Cerebellar nuclear complex (tissue), 1 donor: Measurements from ENCODE around the gene LRRC34.

Source experiments
- DNase-seq, 2 experiments: peaks; one replicate each; lab custom pipeline; 2025; lab: John Stamatoyannopoulos, UW

LRRC34 gene

DNA sequence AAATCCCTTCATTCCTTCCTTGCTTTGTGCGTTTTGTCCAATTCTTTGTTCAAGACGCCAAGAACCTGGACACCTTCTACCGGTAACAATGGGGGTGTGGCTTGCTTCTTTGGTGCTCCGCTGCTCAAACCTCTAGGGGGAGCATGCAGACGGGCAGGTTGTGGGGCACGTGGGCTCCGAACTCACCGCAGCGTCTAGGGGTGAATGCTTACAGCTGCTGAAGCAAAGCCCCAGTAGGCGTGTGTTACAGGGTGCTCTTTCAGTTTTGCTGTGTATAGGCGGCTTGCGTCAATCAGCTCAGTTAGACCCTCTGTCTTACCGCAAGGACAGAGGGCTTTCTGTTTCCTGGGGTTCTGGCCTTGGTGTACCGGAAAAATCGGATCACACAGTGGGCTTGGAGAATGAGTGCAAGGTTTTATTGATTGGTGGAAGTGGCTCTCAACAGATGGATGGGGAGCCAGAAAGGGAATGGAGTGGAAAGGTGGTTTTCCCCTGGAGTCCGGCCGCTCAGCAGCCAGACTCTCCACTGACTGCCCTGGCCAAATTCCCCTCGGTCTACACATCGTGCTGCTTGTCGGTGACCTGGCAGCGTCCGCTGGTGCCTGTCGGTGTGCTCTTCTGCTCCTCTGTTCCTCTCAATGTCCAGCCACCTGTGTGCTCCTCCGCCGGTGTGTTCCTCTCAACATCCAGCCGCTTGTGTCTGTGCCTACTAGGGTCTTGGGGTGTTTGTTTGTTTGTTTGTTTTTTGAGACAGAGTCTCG, 1.2 kb upstream of the LRRC34 start:
- no peak for DNase-seq

DNA sequence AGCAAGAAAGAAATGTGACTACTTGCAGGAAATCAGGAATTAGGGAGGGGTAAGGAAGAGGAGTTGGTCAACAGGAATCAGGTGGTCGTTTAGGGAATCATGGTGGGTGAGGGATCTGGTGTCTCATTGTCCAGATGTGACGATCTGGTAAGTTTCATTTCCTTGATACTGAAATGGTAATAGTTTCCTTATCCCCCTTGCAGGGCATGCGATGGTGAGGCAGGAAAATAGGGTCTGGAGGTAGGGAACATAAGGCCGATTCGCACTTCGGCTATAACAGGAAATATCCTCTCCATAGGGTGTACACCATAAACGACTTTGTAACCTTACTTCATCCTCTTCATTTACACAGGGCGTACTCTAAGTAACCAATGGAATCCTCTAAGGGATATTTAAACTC, 574 bp upstream of the LRRC34 start:
- DNase-seq, result no peak

DNA sequence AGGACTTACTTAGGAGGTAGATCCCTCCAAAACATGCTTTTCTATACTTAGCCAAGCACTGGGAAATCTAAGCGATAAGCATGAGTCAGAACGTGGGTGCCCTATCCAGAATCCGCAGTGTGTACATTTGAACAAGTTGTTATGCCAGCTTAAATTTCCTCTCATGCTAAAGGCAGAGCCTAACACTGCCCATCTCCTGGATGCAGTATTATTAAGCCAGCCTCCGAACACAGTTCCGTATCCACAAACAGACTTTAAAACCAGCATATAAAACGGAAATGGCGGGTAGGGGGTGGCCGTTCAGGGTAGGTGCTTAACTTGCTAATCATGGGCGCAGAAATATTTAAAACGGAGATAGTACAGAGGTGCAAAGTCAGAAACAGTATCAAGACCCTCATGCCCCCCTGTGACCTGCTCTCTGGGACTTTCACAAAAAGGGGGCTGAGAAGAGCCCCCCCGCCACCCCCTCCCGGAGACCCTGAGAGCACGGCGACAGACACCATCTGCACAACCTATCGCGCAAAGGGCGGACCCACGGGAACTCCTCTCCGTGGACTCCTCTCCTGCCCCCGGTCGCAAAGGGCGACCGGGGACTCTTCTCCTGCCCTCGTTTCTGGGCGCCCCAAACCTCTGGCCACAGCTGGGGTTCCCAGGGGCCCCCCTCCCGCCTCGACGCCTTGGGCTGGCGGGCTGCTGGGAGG, 923 bp downstream of the LRRC34 start:
- no peak for DNase-seq

DNA sequence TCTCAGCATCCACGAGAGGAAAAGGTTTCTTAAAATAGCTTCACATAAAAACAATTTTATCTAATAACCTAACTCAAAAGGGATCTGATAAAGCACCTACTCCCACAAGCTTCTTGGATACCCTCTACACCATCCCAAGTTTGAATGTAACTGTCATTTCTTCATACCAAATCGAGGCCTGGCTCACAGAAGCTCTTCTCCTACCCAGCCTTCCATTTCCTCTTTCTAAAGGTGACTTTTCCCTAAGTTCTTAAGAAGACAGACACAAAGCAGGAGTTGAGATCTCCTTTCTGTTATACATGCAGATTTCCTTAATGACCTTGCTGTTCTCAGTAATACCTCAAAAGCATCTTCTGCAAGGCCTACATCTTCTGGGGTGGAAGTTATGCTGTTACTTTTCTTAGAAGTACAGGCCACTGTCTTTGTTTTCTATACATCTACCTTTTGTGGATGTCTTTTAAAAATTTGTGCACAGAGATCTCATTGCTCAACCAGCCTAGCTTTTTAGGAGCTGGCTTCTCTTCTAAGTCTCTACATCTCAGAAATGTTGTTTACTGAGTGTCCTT, 3.4 kb downstream of the LRRC34 start:
- DNase-seq, result no peak

DNA sequence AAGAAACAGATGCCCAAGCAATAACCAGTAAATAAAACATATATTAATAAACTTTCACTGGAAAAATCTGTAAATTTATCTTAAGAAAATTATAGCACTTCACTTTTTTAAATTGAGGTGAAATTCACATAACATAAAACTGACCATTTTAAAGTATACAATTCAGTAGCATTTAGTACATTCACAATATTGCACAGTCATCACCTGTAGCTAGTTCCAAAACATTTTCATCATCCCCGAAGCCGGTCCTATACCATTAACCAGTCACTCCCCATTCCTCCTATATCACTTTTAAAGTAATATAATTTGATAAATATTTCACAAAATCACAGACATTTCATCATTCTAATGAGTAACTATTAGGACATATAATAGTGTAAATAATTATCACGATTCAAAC, 8.0 kb downstream of the LRRC34 start:
- no peak for DNase-seq

DNA sequence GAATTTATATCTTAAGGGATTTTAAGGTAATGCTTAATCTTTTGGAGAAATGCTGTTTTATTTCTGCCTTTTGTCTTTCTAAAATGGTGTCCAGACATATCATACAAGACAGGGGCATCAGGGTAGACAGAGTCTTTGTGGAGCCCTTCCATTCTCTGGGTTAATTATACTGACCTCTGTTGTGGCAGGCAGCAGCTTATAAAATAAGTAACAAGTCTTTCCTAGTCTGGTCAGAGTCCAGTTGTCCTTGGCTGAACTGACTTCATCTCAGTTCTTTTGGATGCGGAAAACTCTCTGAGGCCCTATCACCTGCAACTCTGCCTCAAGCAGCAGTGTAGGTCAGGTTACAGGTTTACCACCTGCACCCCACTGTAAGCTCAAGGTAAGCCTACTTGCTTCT, 20.3 kb downstream of the LRRC34 start:
- no peak for DNase-seq

DNA sequence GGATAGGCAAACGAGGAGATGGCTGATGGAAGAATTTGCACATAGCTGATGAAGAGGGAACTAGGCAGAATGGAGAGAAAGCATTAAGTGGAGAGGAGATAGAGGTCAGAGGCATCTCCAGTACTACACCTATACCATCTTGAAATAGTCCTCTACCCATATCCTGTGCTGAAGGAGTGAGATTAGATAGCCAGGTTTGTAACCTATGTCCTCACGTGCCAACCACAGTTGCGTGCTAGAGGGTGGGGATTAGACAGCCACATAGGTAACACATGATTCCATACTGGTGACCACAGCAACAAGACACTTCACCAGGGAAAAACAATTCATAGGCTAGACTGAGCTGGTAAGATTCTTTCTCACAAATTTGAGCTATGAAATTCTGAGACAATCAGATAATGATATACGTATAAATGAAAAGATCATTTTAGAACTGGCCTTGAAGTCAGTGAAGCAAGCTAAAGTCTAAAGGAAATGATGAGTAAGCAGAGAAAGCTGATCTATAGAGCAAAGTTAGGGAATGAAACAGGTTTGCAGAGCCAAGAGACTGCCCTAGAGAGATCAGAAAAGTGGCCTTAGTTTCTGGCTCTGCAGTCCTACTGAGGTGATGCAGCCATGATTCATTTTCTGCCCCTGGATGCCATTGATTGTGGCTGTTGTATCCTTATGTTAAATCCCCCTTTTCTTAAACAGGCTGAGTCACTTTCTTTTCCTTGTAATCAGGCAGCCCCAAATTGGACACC, 21.8 kb downstream of the LRRC34 start:
- no peak for DNase-seq

DNA sequence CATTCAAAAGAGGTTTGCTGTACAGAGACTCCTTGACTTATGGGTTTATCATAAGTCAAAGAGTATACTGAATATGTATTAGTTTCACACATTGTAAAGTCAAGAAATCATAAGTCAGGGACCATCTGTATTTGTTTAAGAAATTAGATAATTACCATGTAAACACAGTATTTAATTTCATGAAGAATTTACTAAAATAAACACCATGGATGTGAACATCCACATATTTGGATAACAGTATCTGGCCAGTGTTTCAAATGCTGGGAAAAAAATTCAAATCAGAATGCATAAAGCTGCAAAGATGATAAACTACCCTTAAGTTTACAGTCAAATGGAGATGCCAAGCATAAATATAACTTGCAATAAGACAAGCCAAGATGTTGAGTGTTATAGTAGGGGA, 22.5 kb downstream of the LRRC34 start:
- no peak for DNase-seq

DNA sequence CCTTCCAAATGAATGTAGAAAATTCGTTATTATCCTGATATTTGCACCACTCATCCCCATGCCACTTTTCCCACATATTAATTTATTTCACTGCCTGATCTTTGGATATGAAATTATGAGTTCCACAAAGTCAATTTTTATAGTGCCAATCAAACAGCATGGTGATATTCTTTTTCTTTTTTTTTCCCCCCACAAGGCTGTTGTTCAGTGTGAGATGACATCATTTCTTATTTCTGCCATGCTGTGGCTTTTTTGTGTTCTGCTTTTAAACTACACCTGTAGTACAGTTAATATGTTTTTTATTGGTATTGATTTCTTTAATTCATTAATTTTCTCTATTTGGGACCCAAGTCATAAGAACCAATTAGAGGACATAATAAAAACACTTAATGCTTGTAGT, 24.9 kb downstream of the LRRC34 start:
- no peak for DNase-seq

DNA sequence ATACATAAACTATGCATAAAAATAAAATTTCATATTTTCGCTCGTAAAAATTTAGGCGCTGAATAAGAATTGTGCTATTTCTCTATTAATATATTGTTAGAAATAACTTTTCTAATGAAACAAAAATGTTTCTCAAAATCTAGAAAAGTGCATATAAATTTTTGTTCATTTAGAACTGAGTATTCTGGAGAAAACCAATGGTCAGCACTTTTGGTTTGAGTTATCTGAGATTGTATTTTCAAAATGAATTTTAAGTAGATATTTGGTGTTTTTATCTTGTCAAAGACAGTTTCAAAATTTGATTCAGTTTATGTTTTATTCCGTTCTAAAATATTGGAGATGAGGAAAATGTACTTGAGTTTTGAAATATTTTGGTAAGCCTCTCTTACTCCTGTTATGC, 25.6 kb downstream of the LRRC34 start:
- DNase-seq, result no peak

DNA sequence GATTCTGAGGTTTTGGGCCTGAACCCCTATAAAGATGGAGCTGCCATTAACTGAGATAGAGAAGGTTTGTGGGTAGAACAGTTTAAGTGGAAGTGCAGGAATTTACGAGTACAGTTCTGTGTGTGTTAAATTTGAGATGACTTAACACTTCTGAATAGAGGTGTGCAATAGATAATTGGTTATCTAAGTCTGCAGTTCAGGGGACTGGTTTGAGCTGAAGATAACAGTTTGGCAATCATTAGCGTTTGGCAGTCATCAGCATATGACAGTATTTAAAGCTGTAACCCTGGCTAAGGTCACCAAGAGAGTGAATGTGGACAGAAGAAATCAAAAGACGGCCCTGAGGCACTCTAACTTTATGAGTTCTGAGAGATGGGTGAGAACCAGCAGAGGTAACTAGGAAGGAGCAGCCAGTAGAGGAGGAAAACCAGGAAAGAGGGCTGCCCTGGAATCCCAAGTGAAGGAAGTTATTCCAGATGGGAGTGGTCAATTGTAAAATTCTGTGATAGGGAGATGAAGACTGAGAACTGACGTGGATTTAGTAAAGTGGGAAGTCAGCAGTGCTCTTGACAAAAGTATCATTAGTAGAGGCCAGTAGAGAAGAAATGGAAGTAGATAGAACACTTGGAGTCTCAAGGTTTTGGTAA, 31.4 kb downstream of the LRRC34 start:
- DNase-seq, result no peak

DNA sequence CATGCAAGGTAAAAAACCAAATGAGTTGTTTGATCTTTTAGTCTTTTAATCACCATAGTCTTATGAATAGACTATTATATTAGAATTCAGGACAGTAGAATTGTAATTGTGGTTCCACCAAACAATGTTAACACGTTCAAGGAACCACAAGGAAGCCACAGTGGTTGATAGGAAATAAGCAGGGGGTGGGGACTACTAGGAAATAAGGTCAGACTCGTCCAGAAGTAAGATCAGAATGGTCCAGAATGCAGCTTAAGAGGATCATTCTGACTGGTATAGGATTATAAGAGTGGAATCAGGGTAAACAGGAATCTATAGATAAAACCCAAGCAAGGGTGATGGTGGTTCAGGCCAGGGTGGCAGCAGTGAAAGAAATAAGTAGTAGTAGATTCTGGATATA, 32.0 kb downstream of the LRRC34 start:
- DNase-seq, result no peak

DNA sequence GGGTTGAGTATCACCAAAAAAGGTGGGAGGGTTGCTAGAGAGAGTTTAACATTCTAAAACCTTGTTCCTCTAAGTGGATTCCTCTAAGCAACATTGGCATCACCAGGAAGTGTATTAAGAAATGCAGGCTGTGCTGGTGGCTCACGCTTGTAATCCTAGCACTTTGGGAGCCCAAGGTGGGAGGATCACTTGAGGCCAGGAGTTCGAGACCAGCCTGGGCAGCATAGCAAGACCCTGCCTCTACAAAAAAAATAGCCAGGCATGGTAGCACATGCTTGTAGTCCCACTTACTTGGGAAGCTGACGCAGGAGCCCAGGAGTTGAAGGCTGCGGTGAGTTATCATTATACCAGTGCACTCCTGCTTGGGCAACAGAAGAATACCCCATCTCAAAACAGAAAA, 34.9 kb downstream of the LRRC34 start:
- DNase-seq, result no peak

DNA sequence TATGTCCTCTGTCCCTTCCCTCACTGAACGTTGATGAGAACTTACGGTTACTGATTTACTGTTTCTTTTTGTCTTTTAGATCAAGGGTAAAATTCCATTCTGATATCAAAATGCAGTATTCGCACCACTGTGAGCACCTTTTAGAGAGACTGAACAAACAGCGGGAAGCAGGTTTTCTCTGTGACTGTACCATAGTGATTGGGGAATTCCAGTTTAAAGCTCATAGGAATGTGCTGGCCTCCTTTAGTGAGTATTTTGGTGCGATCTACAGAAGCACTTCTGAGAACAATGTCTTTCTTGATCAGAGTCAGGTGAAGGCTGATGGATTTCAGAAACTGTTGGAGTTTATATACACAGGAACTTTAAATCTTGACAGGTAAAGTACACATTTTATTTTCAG, 38.5 kb downstream of the LRRC34 start:
- no peak for DNase-seq

DNA sequence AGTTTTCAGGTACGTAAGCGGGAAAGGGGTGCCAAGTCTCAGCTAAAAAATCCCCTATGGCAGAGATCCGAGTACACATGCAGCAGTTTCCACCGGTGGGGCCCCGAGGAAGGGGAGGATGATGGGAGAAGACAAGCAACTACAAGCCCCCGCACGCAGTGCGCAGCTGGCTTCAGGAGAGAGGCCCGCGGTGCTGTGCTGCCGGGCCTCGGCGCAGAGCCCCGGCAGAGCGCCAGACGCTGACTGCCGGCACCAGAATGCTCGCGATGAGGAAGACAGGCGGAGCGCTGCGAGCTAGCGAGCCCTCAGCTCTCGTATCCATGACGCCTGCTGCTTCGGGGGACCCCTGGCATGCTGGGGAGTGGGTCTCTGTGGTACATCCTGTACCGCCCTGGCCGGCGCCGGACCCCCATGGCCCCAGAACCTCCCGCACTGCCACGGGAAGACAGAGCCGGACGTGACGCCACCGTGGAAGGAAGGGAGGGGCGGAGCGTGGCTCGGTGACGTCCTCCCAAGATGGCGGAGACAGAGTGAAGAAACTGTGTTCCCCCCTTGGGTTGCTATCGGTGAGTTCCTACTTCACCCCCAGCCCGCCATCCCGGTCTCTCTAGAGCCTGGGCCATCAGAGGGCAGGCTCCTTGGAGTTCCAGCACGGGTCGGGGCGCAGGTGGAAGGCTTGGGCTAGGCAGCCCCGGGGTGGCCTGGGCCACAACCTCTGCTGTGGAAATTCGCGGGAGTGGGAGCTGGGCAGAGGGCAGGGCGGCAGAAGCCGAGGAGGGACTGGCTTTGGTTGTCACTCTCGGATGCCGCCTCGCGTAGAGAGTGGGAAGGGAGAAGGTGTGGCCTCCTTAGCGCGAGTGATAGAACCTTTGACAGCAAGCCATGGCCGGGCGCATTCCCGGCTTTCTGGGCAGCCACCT, 39.5 kb downstream of the LRRC34 start, which contains the start of gene MYNN:
MYNN (plus strand) TSS at position 500 of the 920 bp plus-strand sequence. CDS start 900 bp downstream, outside the sequence.
- peak; percentile 25 to 68 for DNase-seq

DNA sequence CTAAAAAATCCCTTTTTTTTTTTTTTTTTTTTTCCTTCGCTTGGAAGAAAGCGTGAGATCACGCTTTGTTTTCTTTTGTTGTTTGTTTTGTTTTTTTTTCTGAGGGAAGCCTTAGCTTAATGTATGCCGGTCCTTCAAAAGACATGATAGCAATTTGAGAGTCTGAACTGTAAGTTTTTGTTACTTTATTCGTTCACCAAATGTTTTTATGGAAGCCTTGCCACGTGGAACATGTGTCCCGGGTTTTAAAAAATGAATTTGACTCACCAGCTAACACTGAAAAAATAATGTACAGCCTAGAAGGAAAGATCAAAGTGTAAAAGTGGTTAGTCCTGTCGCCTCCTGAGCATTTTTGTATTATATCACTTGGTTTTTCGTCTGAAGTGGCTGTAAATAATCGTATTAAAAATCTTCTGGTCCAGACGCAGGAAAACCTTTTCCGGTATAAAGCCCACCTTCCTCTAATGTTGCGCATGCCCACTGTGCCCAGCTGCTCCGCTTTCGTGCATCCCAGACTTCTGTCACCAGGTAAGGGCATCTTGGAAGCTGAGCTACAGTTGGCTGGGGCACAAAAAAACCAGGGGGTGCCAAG, 40.3 kb downstream of the LRRC34 start:
- DNase-seq, result peak; percentile 4 to 80

DNA sequence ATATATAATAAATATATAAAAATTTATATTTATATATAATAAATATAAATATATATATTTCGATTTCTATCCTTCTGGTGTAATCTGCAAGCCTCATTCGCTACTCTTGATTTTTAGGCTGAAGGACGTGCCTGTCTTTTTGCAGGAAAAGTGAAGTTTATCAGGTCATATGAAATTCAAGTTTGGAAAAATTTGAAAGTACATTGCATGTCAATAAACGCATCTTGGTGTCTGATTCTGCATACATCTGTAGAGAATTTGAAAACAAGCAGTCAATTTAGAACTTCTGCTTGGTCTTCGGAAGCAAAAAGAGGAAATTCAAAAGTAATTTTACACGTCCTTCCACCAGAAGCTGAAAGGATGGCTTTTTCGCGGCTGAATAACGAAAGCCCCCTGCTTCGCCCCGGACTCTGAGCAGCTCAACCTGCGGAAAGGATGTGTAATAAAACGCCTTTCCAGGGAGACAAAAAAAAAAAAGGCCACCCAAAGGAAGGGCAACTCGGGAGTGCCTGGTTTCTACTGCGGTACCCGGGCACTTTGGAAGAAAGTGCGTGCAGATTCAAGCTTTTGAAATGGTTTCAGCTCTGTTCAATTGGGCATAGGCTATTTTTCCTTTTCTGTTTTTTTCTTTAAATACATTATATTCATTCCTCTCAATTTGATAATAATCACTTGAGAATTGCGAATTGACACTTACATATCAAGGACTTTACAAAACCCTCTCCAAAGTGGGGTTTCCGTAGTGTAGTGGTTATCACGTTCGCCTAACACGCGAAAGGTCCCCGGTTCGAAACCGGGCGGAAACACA, 41.0 kb downstream of the LRRC34 start:
- DNase-seq, result peak; percentile 17 to 82

DNA sequence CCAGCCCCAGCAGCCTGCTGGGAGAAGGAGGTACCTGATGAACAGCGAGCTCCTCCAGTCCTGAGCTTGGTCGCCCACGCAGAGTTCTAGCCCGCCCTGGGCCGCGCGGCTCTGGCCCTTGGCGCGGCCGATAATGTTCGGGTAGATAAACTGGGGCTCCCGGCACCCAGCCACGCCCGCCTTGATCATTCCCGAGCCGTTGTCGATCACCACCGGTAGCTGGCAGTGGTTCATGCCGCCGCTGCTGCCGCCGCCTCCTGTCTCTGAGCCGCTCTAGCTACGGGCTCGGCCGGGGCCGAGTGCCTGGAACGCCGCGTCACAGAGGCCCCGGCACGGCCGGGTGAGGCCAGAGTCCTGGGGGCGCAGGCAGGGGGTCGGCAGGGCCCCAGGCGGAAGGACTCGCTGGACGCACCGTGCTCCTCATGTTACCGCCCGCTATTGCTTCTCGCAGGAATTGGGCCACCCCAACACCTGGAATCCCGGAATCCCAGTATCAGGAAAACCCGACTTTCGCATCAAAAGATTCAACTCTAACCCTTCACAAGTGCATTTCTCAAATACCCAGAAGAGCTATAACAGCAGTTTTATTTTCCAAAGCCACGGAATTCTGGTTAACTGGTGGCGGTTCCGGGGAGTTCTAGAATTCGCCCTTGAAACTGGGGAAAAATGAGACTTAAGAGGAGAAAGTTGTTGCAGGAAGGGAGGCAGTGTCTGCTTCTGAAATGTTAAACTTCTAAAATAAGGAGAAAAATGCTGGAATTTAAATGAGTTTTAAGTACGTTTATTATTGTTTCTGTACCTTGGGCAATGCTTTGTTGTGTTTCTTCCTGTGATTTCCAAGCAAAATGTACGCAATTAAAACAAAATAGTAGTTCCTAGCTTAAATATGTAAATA, 43.2 kb downstream of the LRRC34 start, which contains the start of gene ACTRT3:
ACTRT3 (minus strand) TSS at position 275 of the 895 bp plus-strand sequence; CDS start at position 234, 41 bp downstream.
- DNase-seq, result no peak
